Activated CD8-positive, alpha-beta memory T cell treated with anti-CD3 and anti-CD28 coated beads, Interleukin-2, amount 50 U/mL, for 1 hour (primary cell): Measurements from ENCODE around the gene EXOC4.

Experiments
- DNase-seq: peaks from one replicate; pipeline ENCODE4 v3.0.0-alpha.2; 2020; ENCODE audit errors: extremely low read depth

EXOC4 gene

DNA sequence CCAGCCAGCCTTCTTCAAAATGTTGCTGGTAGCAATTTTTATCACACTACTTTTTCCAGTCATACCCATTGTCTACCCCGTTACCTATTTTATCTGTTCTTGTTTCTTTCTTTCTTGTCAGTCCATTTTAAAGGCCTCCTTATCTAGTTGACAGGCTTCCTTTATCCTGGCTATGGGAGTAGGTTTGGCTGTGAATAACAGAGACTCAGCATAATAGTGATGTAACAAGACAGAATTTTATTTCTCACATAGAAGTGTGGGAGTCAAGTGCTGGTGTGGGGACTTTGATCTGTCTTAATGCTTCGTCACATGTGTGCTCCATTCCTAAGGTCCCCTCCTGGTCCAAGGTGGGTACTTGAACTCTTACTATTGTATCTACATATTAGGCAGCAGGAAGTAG lies 283.6 kb downstream of the EXOC4 start:
- DNase-seq: no peak

DNA sequence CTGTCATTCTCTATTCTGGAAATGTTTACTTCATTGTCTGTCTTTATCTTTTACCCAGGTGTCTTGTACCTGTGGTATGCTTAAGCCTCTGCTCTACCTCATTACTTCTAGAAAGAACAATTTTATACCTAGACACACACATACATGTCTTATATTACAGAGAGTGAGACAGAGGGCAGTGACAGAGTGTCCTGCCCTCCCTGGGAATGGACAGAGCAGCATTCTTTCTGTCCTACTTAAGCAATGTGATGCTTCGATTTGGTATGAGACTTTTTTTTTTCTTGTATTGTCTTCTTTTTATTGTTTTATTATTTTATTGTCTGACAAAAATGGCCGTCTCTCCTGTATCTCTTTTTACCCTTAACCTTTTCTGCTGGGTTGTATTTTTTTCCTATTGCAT lies 286.1 kb downstream of the EXOC4 start:
- no peak for DNase-seq

DNA sequence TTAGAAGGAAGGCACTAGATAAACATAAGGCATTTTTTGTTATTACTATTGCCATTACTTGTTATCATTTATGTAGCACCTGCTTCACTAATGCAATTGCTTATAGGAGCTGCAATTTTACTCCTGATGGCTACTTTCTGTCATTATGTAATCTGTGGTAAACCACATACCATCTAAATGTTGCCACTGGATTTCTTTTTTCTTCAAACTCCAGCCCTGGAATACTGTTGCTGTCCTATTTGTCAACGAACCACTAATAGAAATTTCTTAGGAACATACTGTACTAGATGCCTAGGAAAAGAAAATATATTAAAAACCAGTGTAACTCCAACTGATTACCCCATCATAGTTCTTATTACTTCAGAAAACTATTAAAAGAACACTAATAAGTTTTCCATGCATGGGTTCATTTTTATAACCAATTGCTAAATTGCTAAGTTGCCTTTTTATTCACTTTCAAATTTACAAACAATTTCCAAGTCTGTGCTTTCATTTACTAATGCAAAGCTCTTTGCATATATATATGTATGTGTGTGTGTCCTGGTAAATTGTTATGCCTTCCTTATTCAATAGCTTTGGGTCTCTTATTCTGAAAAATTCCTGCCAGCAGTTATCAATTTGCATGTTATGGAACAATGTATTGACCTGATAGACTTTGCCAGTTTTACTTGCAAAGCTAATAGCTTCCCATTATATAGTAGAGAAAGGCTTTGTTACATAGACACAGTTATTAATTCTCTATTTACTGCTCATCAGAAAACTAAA lies 287.4 kb downstream of the EXOC4 start:
- no peak for DNase-seq

GRCh38 chr7:133542209-133542780 lies 289.4 kb downstream of the EXOC4 start:
- no peak for DNase-seq

DNA sequence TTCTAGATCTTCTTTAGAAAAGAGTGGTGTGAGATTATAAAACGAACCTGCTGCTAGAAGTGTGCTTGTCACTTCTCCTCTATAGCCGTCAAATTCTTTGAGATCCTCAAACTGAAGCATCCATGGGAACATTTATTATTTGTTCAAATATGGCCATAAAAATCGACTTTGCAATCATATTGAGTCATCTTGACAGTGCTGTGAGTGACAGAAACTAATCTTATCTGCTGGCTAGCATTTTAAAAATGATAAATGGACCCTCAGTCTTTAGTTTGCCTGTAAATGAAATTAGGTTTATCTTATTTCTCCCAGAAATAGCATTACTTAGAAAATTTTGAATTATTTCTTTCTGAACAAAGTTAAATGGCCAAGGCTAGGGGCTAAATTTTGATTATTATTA lies 290.8 kb downstream of the EXOC4 start:
- DNase-seq: no peak

GRCh38 chr7:133545618-133546017 lies 292.7 kb downstream of the EXOC4 start:
- no peak for DNase-seq

DNA sequence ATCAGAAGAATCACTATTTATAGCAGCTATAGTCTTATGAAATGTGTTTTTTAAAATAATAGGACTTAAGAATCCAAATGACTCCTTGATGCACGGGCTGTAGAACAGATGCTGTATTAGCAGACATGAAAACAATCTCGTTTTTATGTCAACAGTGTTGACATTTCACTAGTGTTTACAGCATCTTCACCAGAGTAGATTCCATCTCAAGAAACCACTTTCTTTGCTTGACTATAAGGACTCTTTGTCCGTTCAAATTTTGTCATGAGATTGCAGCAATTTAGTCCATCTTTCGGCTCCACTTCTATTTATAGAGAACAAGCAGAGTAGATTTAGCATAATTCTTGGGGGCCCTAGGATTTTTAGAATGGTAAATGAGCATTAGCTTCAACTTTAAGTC lies 295.1 kb downstream of the EXOC4 start:
- DNase-seq: no peak

DNA sequence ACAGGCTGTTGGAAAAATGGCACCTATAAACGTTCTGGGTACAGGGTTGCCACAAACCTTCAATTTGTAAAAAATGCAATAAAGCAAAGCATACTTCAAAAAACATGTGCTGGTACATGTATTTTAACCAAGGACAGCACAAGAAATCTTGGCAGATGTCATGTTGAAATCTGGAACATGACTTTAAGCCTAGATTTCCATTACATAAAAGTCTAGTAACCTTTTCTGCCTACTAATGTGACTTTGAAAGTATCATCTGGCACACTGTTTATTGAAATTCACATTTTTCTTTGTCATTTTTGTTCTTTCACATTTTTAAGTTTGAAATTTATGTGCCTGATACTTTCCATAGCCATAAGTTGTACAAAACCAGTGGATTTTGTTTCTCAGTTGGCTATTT lies 296.8 kb downstream of the EXOC4 start:
- DNase-seq: no peak

DNA sequence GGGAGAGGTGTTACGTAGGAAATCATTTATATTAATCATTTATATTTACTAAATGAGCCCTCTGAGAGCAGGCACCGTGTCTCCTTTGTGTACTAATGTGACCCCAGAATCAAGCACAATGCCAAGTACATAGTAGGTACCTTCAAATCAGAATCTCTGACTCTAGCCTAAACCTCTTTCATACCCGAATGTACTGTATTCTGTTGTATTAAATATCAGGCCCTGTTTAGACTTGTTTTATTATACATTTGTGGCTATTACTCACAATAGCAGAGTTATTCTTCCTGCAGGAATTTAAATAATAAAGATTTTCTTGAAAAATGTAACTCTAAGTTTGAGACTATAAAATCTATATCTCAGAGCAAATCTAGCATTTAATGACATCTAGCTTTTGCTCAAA lies 297.3 kb downstream of the EXOC4 start:
- DNase-seq: no peak

DNA sequence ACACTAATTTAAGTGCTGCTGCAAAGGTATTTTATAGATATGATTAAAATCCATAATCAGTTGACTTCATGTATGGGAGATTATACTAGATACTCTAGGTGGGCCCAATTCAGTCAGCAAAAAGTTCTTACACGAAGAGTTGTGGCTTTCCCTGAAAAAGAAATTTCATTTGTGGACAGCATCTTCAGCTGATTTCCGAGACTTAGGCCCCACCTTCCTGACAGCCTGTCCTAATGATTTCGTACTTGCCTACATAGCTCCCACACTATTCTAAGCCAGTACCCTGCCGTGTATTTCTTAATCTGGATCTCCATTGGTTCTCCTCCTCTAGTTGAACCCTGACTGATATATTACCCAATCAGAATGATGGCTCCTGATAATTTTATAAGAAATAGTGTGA lies 297.9 kb downstream of the EXOC4 start:
- DNase-seq: no peak

- DNase-seq: no peak
Measured at GRCh38 chr7:133551466-133551865, 298.6 kb downstream of the EXOC4 start.

DNA sequence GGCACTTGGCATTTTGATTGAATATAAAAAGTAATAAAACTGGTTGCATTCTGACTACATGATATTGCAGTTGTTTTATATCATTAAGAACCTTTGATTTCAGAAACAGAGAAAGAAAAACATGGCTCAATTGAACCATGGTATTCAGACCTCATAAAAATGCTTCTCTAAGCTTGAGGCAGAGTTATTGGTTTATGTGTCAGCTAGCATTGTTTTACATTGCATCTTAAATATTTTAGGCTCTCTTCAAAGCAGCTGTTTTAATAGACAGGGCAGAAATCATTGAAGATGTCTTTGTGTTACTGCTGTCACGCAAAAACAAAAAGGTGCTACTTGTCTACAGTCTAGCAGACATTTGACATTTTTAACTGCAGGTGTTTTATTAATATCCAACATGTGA lies 299.2 kb downstream of the EXOC4 start:
- no peak for DNase-seq

GRCh38 chr7:133554330-133554729 lies 301.5 kb downstream of the EXOC4 start:
- no peak for DNase-seq

DNA sequence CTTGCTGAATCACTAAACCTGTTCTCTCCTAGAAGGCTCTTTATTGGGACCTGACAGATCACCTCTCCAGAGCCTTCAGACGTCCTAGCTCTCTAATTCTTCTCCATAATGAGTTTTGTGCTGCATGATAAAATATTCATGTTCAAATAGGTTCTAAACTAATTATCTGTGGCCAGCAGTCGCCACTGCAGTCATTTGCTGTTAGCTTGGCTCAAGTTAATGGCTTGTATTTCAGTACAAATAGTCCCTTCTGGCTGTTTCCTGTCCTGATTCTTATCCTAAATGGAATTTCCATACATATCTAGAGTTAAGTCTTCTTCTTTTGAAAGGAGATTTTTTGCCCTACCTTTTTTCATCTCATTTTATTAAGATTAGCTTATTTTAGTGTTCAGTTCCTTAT lies 303.2 kb downstream of the EXOC4 start:
- DNase-seq: no peak

DNA sequence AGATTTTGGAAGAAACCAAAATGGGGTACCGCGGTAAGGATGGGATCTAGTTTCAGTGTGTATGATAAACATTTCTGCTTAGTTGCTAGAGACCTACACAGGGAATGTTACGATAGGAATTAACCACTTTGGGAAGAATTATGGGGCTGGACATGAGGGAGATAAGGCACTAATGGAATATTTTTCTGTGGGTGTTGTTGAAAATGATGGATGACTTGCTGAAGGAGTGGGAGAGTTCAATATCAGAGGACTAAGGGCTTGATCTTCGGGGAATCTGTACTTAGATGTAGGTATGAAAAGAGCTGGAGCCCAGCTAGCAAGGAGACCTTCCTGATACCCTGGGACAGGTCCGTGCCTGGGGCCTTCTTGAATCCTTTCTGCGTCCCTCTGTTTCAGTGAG lies 303.7 kb downstream of the EXOC4 start:
- DNase-seq: no peak

DNA sequence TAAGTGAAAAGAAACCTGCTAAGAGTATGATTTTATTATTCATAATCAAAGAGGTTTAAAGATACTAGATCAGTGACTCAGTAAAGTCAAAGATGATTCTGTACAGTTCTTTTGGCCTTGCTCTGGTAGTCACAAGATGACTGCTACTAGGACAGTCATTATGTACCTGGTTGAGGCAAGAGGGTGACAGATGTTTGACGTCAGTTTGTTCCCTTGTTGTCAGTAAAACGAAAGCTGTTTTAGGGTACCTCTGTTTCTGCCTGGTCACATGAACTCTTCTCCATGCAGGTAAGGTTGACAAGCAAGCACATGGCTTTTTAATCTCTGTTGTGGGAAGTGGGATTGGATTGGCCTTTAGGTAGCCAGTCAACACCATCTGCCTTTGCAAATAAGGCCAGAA lies 308.0 kb downstream of the EXOC4 start:
- no peak for DNase-seq

DNA sequence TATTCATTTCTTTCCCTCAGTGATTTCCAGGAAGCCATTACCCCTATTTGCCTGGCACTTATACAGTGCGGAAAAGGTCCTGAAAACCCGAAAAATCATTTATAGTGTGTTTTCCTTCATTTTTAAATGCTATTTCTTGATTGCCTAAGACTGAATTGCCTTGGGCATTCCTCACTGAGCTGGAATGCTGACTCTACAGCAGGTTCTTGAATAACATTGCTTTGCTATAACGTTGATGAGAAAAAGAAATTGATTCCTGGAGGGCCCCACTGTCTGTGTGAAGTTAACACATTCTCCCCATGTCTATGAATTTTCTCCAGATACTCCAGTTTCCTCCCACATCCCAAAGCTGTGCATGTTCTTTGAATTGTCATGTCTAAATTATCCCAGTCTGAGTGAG lies 308.5 kb downstream of the EXOC4 start:
- DNase-seq: no peak

DNA sequence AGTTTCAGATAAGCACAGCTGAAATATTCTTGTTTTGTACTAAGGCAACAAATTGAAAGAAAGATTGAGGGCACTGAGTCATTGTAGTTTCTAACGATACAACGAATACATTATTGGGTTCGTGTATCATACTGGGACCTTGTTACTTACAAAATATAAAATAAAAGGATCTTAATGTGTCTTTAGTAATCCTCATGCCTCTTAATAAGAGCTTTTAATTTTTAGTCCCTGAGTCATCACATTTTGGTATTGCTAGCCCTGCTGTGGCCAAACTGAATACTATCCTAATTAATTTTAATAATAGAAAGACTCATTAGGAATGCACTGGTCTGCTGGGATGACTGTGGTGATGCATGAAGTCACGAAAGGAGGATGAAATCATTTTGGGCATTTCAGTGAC lies 309.7 kb downstream of the EXOC4 start:
- DNase-seq: no peak

- DNase-seq: no peak
Measured at GRCh38 chr7:133563251-133563650, 310.4 kb downstream of the EXOC4 start.

GRCh38 chr7:133564484-133564883 lies 311.6 kb downstream of the EXOC4 start:
- DNase-seq: no peak

- no peak for DNase-seq
Measured at GRCh38 chr7:133568544-133568943, 315.7 kb downstream of the EXOC4 start.

GRCh38 chr7:133570321-133570720 lies 317.4 kb downstream of the EXOC4 start:
- no peak for DNase-seq

- no peak for DNase-seq
Measured at GRCh38 chr7:133571076-133571475, 318.2 kb downstream of the EXOC4 start.

DNA sequence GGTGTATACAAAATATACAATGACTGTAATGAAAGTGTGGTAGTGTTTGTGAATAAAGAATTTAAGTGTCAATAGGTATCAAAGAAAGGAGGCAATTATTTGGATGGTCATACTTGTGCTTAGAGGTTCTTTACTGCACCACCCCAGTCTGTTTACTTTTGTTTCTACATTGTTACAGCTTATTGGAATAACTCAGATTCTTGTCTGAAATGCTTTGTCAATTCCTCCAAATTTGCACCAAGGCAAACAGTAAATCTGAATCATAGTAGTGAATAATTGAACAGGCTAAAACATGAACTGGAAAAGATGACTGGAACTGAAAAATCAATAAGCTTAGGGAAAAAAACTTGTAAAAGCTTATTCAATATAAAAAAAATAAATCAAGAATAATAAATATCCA lies 319.2 kb downstream of the EXOC4 start:
- no peak for DNase-seq
